HCT116 (cell line): ENCODE results near the gene UBR3. TPM values are rescaled to one million over a fixed set of nuclear protein-coding genes. Genes with fewer than 3 reads are reported as not detected.

Experiments used
- ATAC-seq: fragments of 200-7000 bp; cut with Tn5 transposase; 2 replicates; pipeline ENCODE4 v1.9.1; 2020; ENCODE audit warnings: mild to moderate bottlenecking, moderate library complexity
- BruUV-seq: library from RNA; stranded (reverse); fragments of 400-500 nt; replicated peaks from 2 replicates; lab custom pipeline; 2021; lab: Mats Ljungman, UMichigan
- CTCF ChIA-PET: fragments of 300-600 bp; sonication (Branson Sonifier 250); formaldehyde crosslinking; loops from one replicate; lab custom pipeline; 2021; ENCODE audit warnings: antibody characterized with exemption; lab: Charles Lee
- POLR2A ChIA-PET: fragments of 300-600, 350-600 bp; sonication (Branson Sonifier 250); formaldehyde crosslinking; loops from one replicate; lab custom pipeline; 2021; ENCODE audit warnings: antibody characterized with exemption; lab: Charles Lee
- RAD21 ChIA-PET, 2 experiments: fragments of 300-600 bp; sonication (Branson Sonifier 250); formaldehyde crosslinking; loops; one replicate each; lab custom pipeline; 2023; ENCODE audit warnings: low total read pairs in 2 of 2; ENCODE audit not compliant: uncharacterized antibody in 2 of 2, unreplicated experiment in 2 of 2, low non-redundant PET in 1 of 2; lab: Charles Lee
- DNase-seq: peaks from one replicate; pipeline ENCODE4 v3.0.0-alpha.2; 2010; ENCODE audit warnings: low read depth, low spot score
- H2AFZ ChIP-seq: fragments of 200-600 bp; shearing (Covaris generic), sonication (generic); 2 replicates; pipeline ENCODE4 v1.6.1; 2017; ENCODE audit warnings: low read depth, mixed run types, mixed read lengths, antibody characterized with exemption, low read length; ENCODE audit not compliant: poor library complexity, severe bottlenecking
- H3K27ac ChIP-seq: 2 replicates; pipeline ENCODE4 v1.5.1; 2012; ENCODE audit warnings: low read depth, low read length
- H3K27me3 ChIP-seq: fragments of 200-600 bp; sonication (generic); 2 replicates; pipeline ENCODE4 v1.6.1; 2016; ENCODE audit warnings: mixed run types, low read length, mixed read lengths; ENCODE audit not compliant: insufficient read depth
- H3K36me3 ChIP-seq, 2 experiments: fragments of 200-500 bp in 1 of 2; fragments of 200-600 bp in 1 of 2; sonication (Bioruptor generic) in 1 of 2; sonication (generic) in 1 of 2; 2 replicates each; pipeline versions ENCODE4 v1.5.1 to v1.6.1; 2014 to 2016; ENCODE audit warnings: low read length in 2 of 2, inconsistent platforms in 1 of 2, mixed read lengths in 1 of 2, mixed run types in 1 of 2; ENCODE audit not compliant: insufficient read depth in 2 of 2, control insufficient read depth in 1 of 2
- H3K4me1 ChIP-seq, 2 experiments: fragments of 200-600 bp in 1 of 2; sonication (generic) in 1 of 2; 2 replicates each; pipeline versions ENCODE4 v1.5.1 to v1.6.1; 2012 to 2017; ENCODE audit warnings: low read length in 2 of 2, inconsistent platforms in 1 of 2, mild to moderate bottlenecking in 1 of 2, mixed read lengths in 1 of 2, mixed run types in 1 of 2, moderate library complexity in 1 of 2; ENCODE audit not compliant: insufficient read depth in 2 of 2, control insufficient read depth in 1 of 2
- H3K4me2 ChIP-seq: fragments of 200-600 bp; sonication (generic); 2 replicates; pipeline ENCODE4 v1.6.1; 2017; ENCODE audit warnings: mixed run types, low read length, mixed read lengths
- H3K4me3 ChIP-seq, 2 experiments: fragments of 200-600 bp in 1 of 2; sonication (generic) in 1 of 2; replicated peaks in 1 of 2; 2 replicates each; pipeline ENCODE4 v1.5.1; 2011 to 2016; ENCODE audit warnings: low read length in 2 of 2, control low read depth in 1 of 2, low read depth in 1 of 2, mild to moderate bottlenecking in 1 of 2, mixed read lengths in 1 of 2, mixed run types in 1 of 2
- H3K79me2 ChIP-seq: fragments of 200-600 bp; sonication (generic); 2 replicates; pipeline ENCODE4 v1.6.1; 2017; ENCODE audit warnings: mild to moderate bottlenecking, mixed run types, low read length, moderate library complexity, mixed read lengths; ENCODE audit not compliant: insufficient read depth
- H3K9ac ChIP-seq: fragments of 200-600 bp; sonication (generic); 2 replicates; pipeline ENCODE4 v1.6.1; 2016; ENCODE audit warnings: low read length, mixed read lengths
- H3K9me2 ChIP-seq: fragments of 200-600 bp; sonication (generic), shearing (Covaris generic); 2 replicates; pipeline ENCODE4 v1.6.1; 2017; ENCODE audit warnings: mixed run types, mild to moderate bottlenecking, moderate library complexity; ENCODE audit not compliant: insufficient read depth
- H3K9me3 ChIP-seq, 2 experiments: fragments of 200-500 bp in 1 of 2; fragments of 200-600 bp in 1 of 2; sonication (Bioruptor generic) in 1 of 2; sonication (generic) in 1 of 2; 2 replicates each; pipeline ENCODE4 v1.6.1; 2014 to 2017; ENCODE audit warnings: low read length in 2 of 2, mixed read lengths in 2 of 2, inconsistent platforms in 1 of 2, low read depth in 1 of 2, mild to moderate bottlenecking in 1 of 2, mixed run types in 1 of 2, moderate library complexity in 1 of 2; ENCODE audit not compliant: control insufficient read depth in 1 of 2, insufficient read depth in 1 of 2
- H4K20me1 ChIP-seq: fragments of 200-600 bp; sonication (generic), shearing (Covaris generic); 2 replicates; pipeline ENCODE4 v1.6.1; 2017; ENCODE audit warnings: mixed run types, mild to moderate bottlenecking, moderate library complexity; ENCODE audit not compliant: insufficient read depth
- CBX3 ChIP-seq: IDR thresholded peaks from 2 replicates; pipeline ENCODE4 v1.6.1; 2012; ENCODE audit warnings: low read depth
- ELF1 ChIP-seq: IDR thresholded peaks from 2 replicates; pipeline ENCODE4 v1.6.1; 2012; ENCODE audit warnings: low read depth, borderline replicate concordance
- EZH2 ChIP-seq: fragments of 200-600 bp; sonication (generic); IDR thresholded peaks from 2 replicates; pipeline ENCODE4 v1.6.1; 2017; ENCODE audit warnings: antibody characterized with exemption, mixed run types
- POLR2AphosphoS5 ChIP-seq: IDR thresholded peaks from 2 replicates; pipeline ENCODE4 v1.6.1; 2011; ENCODE audit warnings: mild to moderate bottlenecking, low read depth, low read length, moderate library complexity
- RAD21 ChIP-seq: IDR thresholded peaks from 2 replicates; pipeline ENCODE4 v1.6.1; 2012; ENCODE audit warnings: low read depth, mild to moderate bottlenecking
- ZFX ChIP-seq: fragments of 450-650 bp; IDR thresholded peaks from 2 replicates; pipeline ENCODE4 v1.6.1; 2017
- intact Hi-C: fragments of 100-400 bp; cut with micrococcal nuclease; formaldehyde crosslinking; loops from 2 replicates; pipeline ENCODE4 v1.10.0; 2022
- total RNA-seq: library from RNA; stranded (reverse); gene quantifications from one replicate; pipeline ENCODE4 v1.2.1, GENCODE V29; 2021; ENCODE audit not compliant: unreplicated experiment
- TF ChIP-seq, protein P1 (sequence below): IDR thresholded peaks from 2 replicates; pipeline ENCODE4 v1.6.1; 2012; ENCODE audit warnings: low read depth
- TF ChIP-seq, protein P2 (sequence below): IDR thresholded peaks from 2 replicates; pipeline ENCODE4 v1.6.1; 2011; ENCODE audit warnings: mild to moderate bottlenecking, low read length, moderate library complexity; ENCODE audit not compliant: insufficient replicate concordance; ENCODE audit errors: extremely low read depth

UBR3 gene
- total RNA-seq, 1 experiment from 2014 or later, result 29.5 TPM

DNA sequence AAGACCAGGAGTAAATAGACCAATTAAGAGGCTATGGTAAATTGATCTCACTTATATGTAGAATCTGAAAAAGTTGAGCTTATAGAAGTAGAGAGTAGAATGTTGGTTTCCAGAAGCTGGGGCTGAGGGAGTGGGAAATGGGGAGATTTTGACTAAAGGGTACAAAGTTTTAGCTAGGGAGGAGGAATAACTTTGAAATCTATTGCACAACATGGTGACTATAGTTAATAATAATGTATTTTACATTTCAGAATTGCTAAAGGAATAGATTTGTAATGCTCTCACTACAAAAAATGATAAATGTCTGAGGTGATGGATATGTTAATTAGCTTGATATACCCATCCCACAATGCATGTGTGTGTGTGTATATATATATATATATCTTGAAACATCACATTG lies 82.1 kb downstream of the UBR3 start:
- no peaks in the 10 kb centered on the region for H3K9me3 ChIP-seq
- H3K9me2 ChIP-seq, result no peaks in the 10 kb centered on the region

More for the DNA sequence above, 82.1 kb downstream of the UBR3 start:
- DNase-seq (no peak), ATAC-seq (no peak)
- no peaks in the 10 kb centered on the region; the same call in 1 of the 2 replicates for H4K20me1 ChIP-seq
- intact Hi-C loops, result no loop called here
- TF ChIP-seq EZH2 (no peak), CBX3 (no peak), ZFX (no peak), POLR2AphosphoS5 (no peak), ELF1 (no peak), RAD21 (no peak)
- TF ChIP-seq, protein P1, sequence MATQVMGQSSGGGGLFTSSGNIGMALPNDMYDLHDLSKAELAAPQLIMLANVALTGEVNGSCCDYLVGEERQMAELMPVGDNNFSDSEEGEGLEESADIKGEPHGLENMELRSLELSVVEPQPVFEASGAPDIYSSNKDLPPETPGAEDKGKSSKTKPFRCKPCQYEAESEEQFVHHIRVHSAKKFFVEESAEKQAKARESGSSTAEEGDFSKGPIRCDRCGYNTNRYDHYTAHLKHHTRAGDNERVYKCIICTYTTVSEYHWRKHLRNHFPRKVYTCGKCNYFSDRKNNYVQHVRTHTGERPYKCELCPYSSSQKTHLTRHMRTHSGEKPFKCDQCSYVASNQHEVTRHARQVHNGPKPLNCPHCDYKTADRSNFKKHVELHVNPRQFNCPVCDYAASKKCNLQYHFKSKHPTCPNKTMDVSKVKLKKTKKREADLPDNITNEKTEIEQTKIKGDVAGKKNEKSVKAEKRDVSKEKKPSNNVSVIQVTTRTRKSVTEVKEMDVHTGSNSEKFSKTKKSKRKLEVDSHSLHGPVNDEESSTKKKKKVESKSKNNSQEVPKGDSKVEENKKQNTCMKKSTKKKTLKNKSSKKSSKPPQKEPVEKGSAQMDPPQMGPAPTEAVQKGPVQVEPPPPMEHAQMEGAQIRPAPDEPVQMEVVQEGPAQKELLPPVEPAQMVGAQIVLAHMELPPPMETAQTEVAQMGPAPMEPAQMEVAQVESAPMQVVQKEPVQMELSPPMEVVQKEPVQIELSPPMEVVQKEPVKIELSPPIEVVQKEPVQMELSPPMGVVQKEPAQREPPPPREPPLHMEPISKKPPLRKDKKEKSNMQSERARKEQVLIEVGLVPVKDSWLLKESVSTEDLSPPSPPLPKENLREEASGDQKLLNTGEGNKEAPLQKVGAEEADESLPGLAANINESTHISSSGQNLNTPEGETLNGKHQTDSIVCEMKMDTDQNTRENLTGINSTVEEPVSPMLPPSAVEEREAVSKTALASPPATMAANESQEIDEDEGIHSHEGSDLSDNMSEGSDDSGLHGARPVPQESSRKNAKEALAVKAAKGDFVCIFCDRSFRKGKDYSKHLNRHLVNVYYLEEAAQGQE, result no peak
- TF ChIP-seq, protein P2, sequence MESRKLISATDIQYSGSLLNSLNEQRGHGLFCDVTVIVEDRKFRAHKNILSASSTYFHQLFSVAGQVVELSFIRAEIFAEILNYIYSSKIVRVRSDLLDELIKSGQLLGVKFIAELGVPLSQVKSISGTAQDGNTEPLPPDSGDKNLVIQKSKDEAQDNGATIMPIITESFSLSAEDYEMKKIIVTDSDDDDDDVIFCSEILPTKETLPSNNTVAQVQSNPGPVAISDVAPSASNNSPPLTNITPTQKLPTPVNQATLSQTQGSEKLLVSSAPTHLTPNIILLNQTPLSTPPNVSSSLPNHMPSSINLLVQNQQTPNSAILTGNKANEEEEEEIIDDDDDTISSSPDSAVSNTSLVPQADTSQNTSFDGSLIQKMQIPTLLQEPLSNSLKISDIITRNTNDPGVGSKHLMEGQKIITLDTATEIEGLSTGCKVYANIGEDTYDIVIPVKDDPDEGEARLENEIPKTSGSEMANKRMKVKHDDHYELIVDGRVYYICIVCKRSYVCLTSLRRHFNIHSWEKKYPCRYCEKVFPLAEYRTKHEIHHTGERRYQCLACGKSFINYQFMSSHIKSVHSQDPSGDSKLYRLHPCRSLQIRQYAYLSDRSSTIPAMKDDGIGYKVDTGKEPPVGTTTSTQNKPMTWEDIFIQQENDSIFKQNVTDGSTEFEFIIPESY, result no peak
- ChIA-PET RAD21 (no interaction called here), POLR2A (no interaction called here), CTCF (no interaction called here)
- no peaks in the 10 kb centered on the region for H3K4me1 ChIP-seq
- no peaks in the 10 kb centered on the region for H3K79me2 ChIP-seq
- H3K36me3 ChIP-seq, result peaks cover 0 to 2% of the 10 kb centered on the region in 2 experiments; a peak in 1 of 4 replicates
- no peak overlapping the region for H3K4me3 ChIP-seq
- H3K4me2 ChIP-seq, result no peak overlapping the region
- no peak overlapping the region for H3K9ac ChIP-seq
- no peak overlapping the region for H2AFZ ChIP-seq
- no peak overlapping the region for H3K27ac ChIP-seq
- BruUV-seq, result no TSS peak
- no peaks in the 10 kb centered on the region for H3K27me3 ChIP-seq
